PC-3 (cell line): ENCODE measurements around the gene HMGA1.

Experiments
- CTCF ChIP-seq: fragments of 300-600 bp; sonication (generic); conservative IDR thresholded peaks from 2 replicates; pipeline ENCODE4 v1.5.1; 2017; ENCODE audit warnings: antibody characterized with exemption, low read depth, mild to moderate bottlenecking, low read length
- EZH2 ChIP-seq: fragments of 300-600 bp; sonication (generic); IDR thresholded peaks from one replicate; pipeline ENCODE4 v1.6.1; 2017; ENCODE audit warnings: antibody characterized with exemption, mild to moderate bottlenecking, low read length; ENCODE audit not compliant: unreplicated experiment
- EZH2phosphoT487 ChIP-seq: fragments of 300-600 bp; sonication (generic); IDR thresholded peaks from 2 replicates; pipeline ENCODE4 v1.6.1; 2018; ENCODE audit warnings: mild to moderate bottlenecking, antibody characterized with exemption, low read length, borderline replicate concordance

GRCh38 chr6:34201455-34202107, 35.1 kb upstream of the HMGA1 start:
- TF ChIP-seq EZH2, result no peak
- TF ChIP-seq CTCF, result no peak
- no peak for TF ChIP-seq EZH2phosphoT487
